Measurements from ENCODE around the gene AFF3. TPM values are rescaled to one million over a fixed set of nuclear protein-coding genes. Genes with fewer than 3 reads are reported as not detected.

AFF3 gene
- total RNA-seq, 4 donors from 2014 or later = 9.0 to 20.2 (median 14.5) TPM

DNA sequence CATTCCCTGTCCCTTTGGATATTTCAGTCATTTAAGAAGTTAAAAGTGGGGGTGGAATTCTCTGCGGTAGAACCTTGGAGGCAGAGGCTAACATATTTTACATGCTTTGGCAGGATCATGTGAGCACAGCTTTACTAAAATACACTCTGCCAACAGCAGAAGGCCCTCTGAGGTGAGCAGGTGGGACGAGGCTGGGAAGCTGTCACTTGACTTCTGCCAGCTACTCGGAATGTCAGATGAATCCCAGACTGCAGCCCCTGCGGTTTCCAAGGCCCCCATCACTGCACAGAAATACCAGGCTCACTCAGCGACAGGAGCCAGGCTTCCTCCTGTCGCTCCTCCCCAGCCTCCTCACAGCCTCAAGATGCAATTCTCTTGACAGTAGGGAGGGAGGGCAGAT is 431.7 kb downstream of the AFF3 start:
- Histone ChIP-seq H3K4me1 (no peaks in the 10 kb centered on the region), H3K27me3 (no peaks in the 10 kb centered on the region), H3K4me3 (no peak overlapping the region), H3K9me3 (no peaks in the 10 kb centered on the region), H3K27ac (no peak overlapping the region), H3K36me3 (no peaks in the 10 kb centered on the region)
- TF ChIP-seq EP300 (IDR thresholded peaks at IDR 0.05; ENCODE audit: low read depth) = no peak
- no peak for TF ChIP-seq POLR2AphosphoS5 (IDR thresholded peaks at IDR 0.05)
- no peak for TF ChIP-seq POLR2A (IDR thresholded peaks at IDR 0.05)
- TF ChIP-seq, protein P1, sequence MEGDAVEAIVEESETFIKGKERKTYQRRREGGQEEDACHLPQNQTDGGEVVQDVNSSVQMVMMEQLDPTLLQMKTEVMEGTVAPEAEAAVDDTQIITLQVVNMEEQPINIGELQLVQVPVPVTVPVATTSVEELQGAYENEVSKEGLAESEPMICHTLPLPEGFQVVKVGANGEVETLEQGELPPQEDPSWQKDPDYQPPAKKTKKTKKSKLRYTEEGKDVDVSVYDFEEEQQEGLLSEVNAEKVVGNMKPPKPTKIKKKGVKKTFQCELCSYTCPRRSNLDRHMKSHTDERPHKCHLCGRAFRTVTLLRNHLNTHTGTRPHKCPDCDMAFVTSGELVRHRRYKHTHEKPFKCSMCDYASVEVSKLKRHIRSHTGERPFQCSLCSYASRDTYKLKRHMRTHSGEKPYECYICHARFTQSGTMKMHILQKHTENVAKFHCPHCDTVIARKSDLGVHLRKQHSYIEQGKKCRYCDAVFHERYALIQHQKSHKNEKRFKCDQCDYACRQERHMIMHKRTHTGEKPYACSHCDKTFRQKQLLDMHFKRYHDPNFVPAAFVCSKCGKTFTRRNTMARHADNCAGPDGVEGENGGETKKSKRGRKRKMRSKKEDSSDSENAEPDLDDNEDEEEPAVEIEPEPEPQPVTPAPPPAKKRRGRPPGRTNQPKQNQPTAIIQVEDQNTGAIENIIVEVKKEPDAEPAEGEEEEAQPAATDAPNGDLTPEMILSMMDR (IDR thresholded peaks at IDR 0.05) = no peak
- no peak for DNase-seq
- intact Hi-C loops (cut with DNase I; ENCODE audit: low total_unique reads) = no loop called here
- in situ Hi-C loops (cut with MboI; ENCODE audit: low pct_ligation_motif_present in 1 of 4, low pct_unique_long_range_greater_than_20kb in 1 of 4, low sequenced_read_pairs in 3 of 4) = no loop called here
- WGBS, 2 donors (ENCODE audit: low coverage in 1 of 2) = 65% methylated on average over 6 of the region's 6 CpGs; no CpG with 5 or more reads in 1 of the 2 donors

DNA sequence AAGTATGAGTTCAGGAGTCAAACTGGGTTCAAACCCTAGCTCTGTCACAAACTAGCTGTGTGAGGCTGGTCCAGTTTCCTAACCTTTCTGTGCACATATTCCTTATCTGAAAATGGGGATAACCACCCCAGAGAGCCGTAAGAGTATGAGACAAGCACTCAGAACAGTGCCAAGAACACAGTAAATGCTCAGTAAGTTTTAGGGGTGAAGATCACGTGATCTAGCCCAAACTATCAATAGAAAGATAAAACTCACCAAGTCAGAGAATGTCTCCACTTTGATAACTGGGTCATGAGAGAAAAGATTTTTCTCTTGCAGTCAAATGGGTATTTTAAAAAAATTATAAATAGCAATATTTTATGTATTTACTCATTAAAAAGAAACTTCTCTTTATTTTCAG is 433.2 kb downstream of the AFF3 start:
- Histone ChIP-seq H3K4me3 (no peak overlapping the region), H3K9me3 (no peaks in the 10 kb centered on the region), H3K4me1 (no peaks in the 10 kb centered on the region), H3K27ac (no peak overlapping the region), H3K27me3 (no peaks in the 10 kb centered on the region), H3K36me3 (no peaks in the 10 kb centered on the region)
- intact Hi-C loops (cut with DNase I; ENCODE audit: low total_unique reads) = no loop called here
- 51 to 89% methylated on average over 2 of the region's 2 CpGs for WGBS, 2 donors (ENCODE audit: low coverage in 1 of 2)
- in situ Hi-C loops (cut with MboI; ENCODE audit: low pct_ligation_motif_present in 1 of 4, low pct_unique_long_range_greater_than_20kb in 1 of 4, low sequenced_read_pairs in 3 of 4) = no loop called here
- DNase-seq = no peak
- TF ChIP-seq EP300 (IDR thresholded peaks at IDR 0.05; ENCODE audit: low read depth) (no peak), POLR2A (IDR thresholded peaks at IDR 0.05) (no peak), POLR2AphosphoS5 (IDR thresholded peaks at IDR 0.05) (no peak)
- TF ChIP-seq, protein P1 (IDR thresholded peaks at IDR 0.05) = no peak

DNA sequence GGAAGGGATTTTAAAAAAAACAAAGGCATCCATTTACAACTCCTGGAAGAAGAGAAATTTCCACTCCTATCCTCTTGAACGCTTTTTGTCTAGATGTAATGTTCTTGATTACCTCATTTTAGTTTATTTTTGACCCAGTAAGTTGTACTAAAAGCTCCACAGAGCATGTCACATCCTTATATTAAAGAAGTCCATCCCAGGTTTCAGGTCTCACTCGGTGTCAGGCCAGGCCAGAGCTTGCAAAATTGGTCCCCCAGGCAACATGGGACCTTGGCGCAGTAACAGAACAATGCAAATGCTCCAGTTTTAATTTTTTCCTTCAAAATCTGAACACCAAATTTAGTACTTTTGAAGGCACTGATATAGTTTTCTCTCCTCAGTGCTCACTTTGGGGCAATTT is 434.2 kb downstream of the AFF3 start:
- Histone ChIP-seq H3K27ac (no peak overlapping the region), H3K9me3 (no peaks in the 10 kb centered on the region), H3K4me3 (no peak overlapping the region), H3K36me3 (no peaks in the 10 kb centered on the region), H3K4me1 (no peaks in the 10 kb centered on the region), H3K27me3 (no peaks in the 10 kb centered on the region)
- TF ChIP-seq, protein P1 (IDR thresholded peaks at IDR 0.05) = no peak
- no peak for TF ChIP-seq POLR2AphosphoS5 (IDR thresholded peaks at IDR 0.05)
- no peak for TF ChIP-seq POLR2A (IDR thresholded peaks at IDR 0.05)
- TF ChIP-seq EP300 (IDR thresholded peaks at IDR 0.05; ENCODE audit: low read depth) = no peak
- DNase-seq = no peak
- intact Hi-C loops (cut with DNase I; ENCODE audit: low total_unique reads) = no loop called here
- in situ Hi-C loops (cut with MboI; ENCODE audit: low pct_ligation_motif_present in 1 of 4, low pct_unique_long_range_greater_than_20kb in 1 of 4, low sequenced_read_pairs in 3 of 4) = no loop called here
- 61 to 78% methylated on average over 3 of the region's 3 CpGs for WGBS, 2 donors (ENCODE audit: low coverage in 1 of 2)

DNA sequence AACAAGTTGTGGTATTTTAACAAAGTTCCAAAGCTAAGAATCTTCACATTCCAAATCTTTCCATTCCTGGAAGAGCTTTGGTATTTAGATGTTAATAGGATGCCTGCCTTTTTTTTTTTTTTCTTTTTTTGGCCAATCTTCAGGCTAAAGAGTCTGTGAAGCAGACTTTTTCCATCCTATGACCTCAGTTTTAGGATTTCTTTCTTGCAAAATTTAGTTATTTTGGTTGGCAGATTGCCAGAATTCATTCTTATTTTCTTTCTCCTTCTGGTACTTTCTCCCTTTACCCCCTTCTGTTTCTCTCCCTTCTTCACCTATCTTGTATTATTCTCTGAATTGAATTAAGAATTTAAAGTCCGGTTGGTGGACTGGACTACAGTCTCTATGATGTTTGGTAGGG is 434.8 kb downstream of the AFF3 start:
- in situ Hi-C loops (cut with MboI; ENCODE audit: low pct_ligation_motif_present in 1 of 4, low pct_unique_long_range_greater_than_20kb in 1 of 4, low sequenced_read_pairs in 3 of 4) = no loop called here

More for the DNA sequence above, 434.8 kb downstream of the AFF3 start:
- no peak for TF ChIP-seq POLR2AphosphoS5 (IDR thresholded peaks at IDR 0.05)
- TF ChIP-seq, protein P1 (IDR thresholded peaks at IDR 0.05) = no peak
- H3K27ac ChIP-seq = no peak overlapping the region
- H3K4me3 ChIP-seq = no peak overlapping the region
- no peaks in the 10 kb centered on the region for H3K27me3 ChIP-seq
- no peaks in the 10 kb centered on the region for H3K4me1 ChIP-seq
- intact Hi-C loops (cut with DNase I; ENCODE audit: low total_unique reads) = no loop called here
- H3K36me3 ChIP-seq = no peaks in the 10 kb centered on the region
- DNase-seq = no peak
- no peaks in the 10 kb centered on the region for H3K9me3 ChIP-seq
- WGBS, 2 donors (ENCODE audit: low coverage in 1 of 2) = 75 to 95% methylated on average over 1 of the region's 1 CpG
